OCI-LY3 (cell line): ENCODE data around the gene ANKDD1B.
A peak's percentile ranks its signal among the peaks of the same experiment; 100 is the strongest.
"Not testable (repeated sequence)": the region's sequence is repeated elsewhere in the genome, so short reads cannot be mapped to it uniquely, and the experiment has no call there.

Source experiments
- H2AFZ ChIP-seq: fragments of 200-600, 300-600 bp; shearing (Covaris generic); 2 replicates; pipeline ENCODE4 v1.6.0; 2014; ENCODE audit warnings: antibody characterized with exemption, low read depth, low read length
- H3K27ac ChIP-seq: fragments of 200-600, 300-600 bp; sonication (generic); 2 replicates; pipeline ENCODE4 v1.5.1; 2014; ENCODE audit warnings: mild to moderate bottlenecking, low read length, moderate library complexity, mixed read lengths
- H3K27me3 ChIP-seq: fragments of 200-600, 300-600 bp; sonication (generic); 2 replicates; pipeline ENCODE4 v1.6.1; 2014; ENCODE audit warnings: low read depth, low read length, mixed read lengths
- H3K36me3 ChIP-seq: fragments of 200-600, 300-600 bp; sonication (generic); replicated peaks from 2 replicates; pipeline ENCODE3; 2014; ENCODE audit warnings: low read depth, low read length, mixed read lengths
- H3K4me1 ChIP-seq: fragments of 300-600, 200-600 bp; sonication (generic); 2 replicates; pipeline ENCODE4 v1.6.1; 2014; ENCODE audit warnings: low read length, mixed read lengths
- H3K4me2 ChIP-seq: fragments of 200-600, 300-600 bp; sonication (generic); 2 replicates; pipeline ENCODE4 v1.6.1; 2014; ENCODE audit warnings: low read length, mixed read lengths
- H3K4me3 ChIP-seq: fragments of 300-600, 200-600 bp; sonication (generic); 2 replicates; pipeline ENCODE4 v1.5.1; 2014; ENCODE audit warnings: antibody characterized with exemption, mild to moderate bottlenecking, low read length, moderate library complexity
- H3K79me2 ChIP-seq: fragments of 300-600, 200-600 bp; shearing (Covaris generic); 2 replicates; pipeline ENCODE4 v1.6.1; 2014; ENCODE audit warnings: mild to moderate bottlenecking, low read length, mixed read lengths
- H3K9ac ChIP-seq: fragments of 300-600, 200-600 bp; shearing (Covaris generic); 2 replicates; pipeline ENCODE4 v1.6.0; 2014; ENCODE audit warnings: mild to moderate bottlenecking, low read length, moderate library complexity
- H3K9me3 ChIP-seq: fragments of 200-600, 300-600 bp; shearing (Covaris generic); 2 replicates; pipeline ENCODE4 v1.6.1; 2014; ENCODE audit warnings: low read length, mixed read lengths; ENCODE audit not compliant: insufficient read depth
- H4K20me1 ChIP-seq: fragments of 200-600, 300-600 bp; sonication (generic); 2 replicates; pipeline ENCODE4 v1.6.1; 2016; ENCODE audit warnings: low read length, mixed read lengths; ENCODE audit not compliant: insufficient read depth
- CTCF ChIP-seq: fragments of 200-600, 300-600 bp; sonication (generic); IDR thresholded peaks from 2 replicates; pipeline ENCODE4 v1.5.1; 2014; ENCODE audit warnings: antibody characterized with exemption, low read length, low read depth
- EZH2phosphoT487 ChIP-seq: fragments of 200-600 bp; shearing (Covaris generic); IDR thresholded peaks from 2 replicates; pipeline ENCODE4 v1.6.1; 2018; ENCODE audit warnings: antibody characterized with exemption, mixed run types, low read depth

ANKDD1B gene

GRCh38 chr5:75603821-75604220 lies 7.4 kb upstream of the ANKDD1B start:
- no peak overlapping the region for H3K4me2 ChIP-seq
- TF ChIP-seq CTCF = no peak
- no peak for TF ChIP-seq EZH2phosphoT487
- H2AFZ ChIP-seq = no peak overlapping the region
- H3K9ac ChIP-seq = no peak overlapping the region
- no peaks in the 10 kb centered on the region for H3K9me3 ChIP-seq
- H3K36me3 ChIP-seq = peaks cover 3% of the 10 kb centered on the region
- no peaks in the 10 kb centered on the region for H3K79me2 ChIP-seq
- H3K27me3 ChIP-seq = no peaks in the 10 kb centered on the region
- H3K4me1 ChIP-seq = peaks cover 23% of the 10 kb centered on the region
- H3K4me3 ChIP-seq = no peak overlapping the region
- H3K27ac ChIP-seq = no peak overlapping the region
- H4K20me1 ChIP-seq = no peaks in the 10 kb centered on the region

- not testable (repeated sequence) for H3K4me3 ChIP-seq, H3K27ac ChIP-seq, H2AFZ ChIP-seq
These were observed 3.9 kb upstream of the ANKDD1B start for GRCh38 chr5:75607341-75607740.

GRCh38 chr5:75608870-75609269 lies 2.4 kb upstream of the ANKDD1B start:
- H3K27me3 ChIP-seq = no peaks in the 10 kb centered on the region

More at GRCh38 chr5:75607341-75607740, 3.9 kb upstream of the ANKDD1B start:
- peaks cover 36% of the 10 kb centered on the region for H3K4me1 ChIP-seq
- not testable (repeated sequence) for H3K9ac ChIP-seq, H3K9me3 ChIP-seq, H3K27me3 ChIP-seq, H3K79me2 ChIP-seq, H4K20me1 ChIP-seq, H3K36me3 ChIP-seq
- peak overlapping the region; percentile 41 for H3K4me2 ChIP-seq

GRCh38 chr5:75610201-75610600 lies 1.1 kb upstream of the ANKDD1B start:
- no peak overlapping the region for H3K27ac ChIP-seq
- TF ChIP-seq EZH2phosphoT487 = no peak
- no peaks in the 10 kb centered on the region for H3K36me3 ChIP-seq
- no peak overlapping the region for H3K9ac ChIP-seq
- H3K4me3 ChIP-seq = no peak overlapping the region
- H3K27me3 ChIP-seq = no peaks in the 10 kb centered on the region
- H3K9me3 ChIP-seq = no peaks in the 10 kb centered on the region
- no peaks in the 10 kb centered on the region for H4K20me1 ChIP-seq
- no peaks in the 10 kb centered on the region for H3K79me2 ChIP-seq
- no peak overlapping the region for H2AFZ ChIP-seq
- peaks cover 45% of the 10 kb centered on the region for H3K4me1 ChIP-seq
- H3K4me2 ChIP-seq = peak overlapping the region; percentile 92

More at GRCh38 chr5:75608870-75609269, 2.4 kb upstream of the ANKDD1B start:
- H3K4me3 ChIP-seq = no peak overlapping the region
- no peaks in the 10 kb centered on the region for H3K79me2 ChIP-seq
- TF ChIP-seq CTCF = no peak
- no peak overlapping the region for H3K27ac ChIP-seq
- H2AFZ ChIP-seq = no peak overlapping the region
- H3K4me2 ChIP-seq = peak overlapping the region; percentile 40; the same call in 1 of the 2 replicates
- peaks cover 45% of the 10 kb centered on the region for H3K4me1 ChIP-seq
- H3K9me3 ChIP-seq = no peaks in the 10 kb centered on the region
- H4K20me1 ChIP-seq = no peaks in the 10 kb centered on the region
- H3K9ac ChIP-seq = no peak overlapping the region
- no peaks in the 10 kb centered on the region for H3K36me3 ChIP-seq

- not testable (repeated sequence) for H3K36me3 ChIP-seq, H4K20me1 ChIP-seq, H3K9me3 ChIP-seq, H3K79me2 ChIP-seq, H3K27me3 ChIP-seq, H3K27ac ChIP-seq
- peak overlapping the region; percentile 89 for H2AFZ ChIP-seq
- H3K4me2 ChIP-seq = peak overlapping the region; percentile 92
- H3K9ac ChIP-seq = peak overlapping the region; percentile 67
- H3K4me3 ChIP-seq = peak overlapping the region; percentile 80
- peaks cover 45% of the 10 kb centered on the region for H3K4me1 ChIP-seq
These were observed 368 bp upstream of the ANKDD1B start for GRCh38 chr5:75610859-75611310.
